HepG2 (cell line): ENCODE data around the gene NEK6. TPM values are rescaled to one million over a fixed set of nuclear protein-coding genes. Genes with fewer than 3 reads are reported as not detected.

Experiments
- ATAC-seq: fragments of 200-7000 bp; cut with Tn5 transposase; 3 replicates; pipeline ENCODE4 v1.9.1; 2020; ENCODE audit warnings: mild to moderate bottlenecking, moderate library complexity
- BruUV-seq: library from RNA; stranded (reverse); fragments of 400-500 nt; replicated peaks from 2 replicates; lab custom pipeline; 2021; lab: Mats Ljungman, UMichigan
- CTCF ChIA-PET: fragments of 300-600 bp; formaldehyde crosslinking; extraction: SDS; loops from one replicate; lab custom pipeline; 2021; ENCODE audit warnings: low total read pairs, inconsistent platforms, low intra/inter-chr PET ratio; lab: Yijun Ruan, JAX
- POLR2A ChIA-PET: fragments of 350-600 bp; sonication (Branson Sonifier 250); formaldehyde crosslinking; loops from one replicate; lab custom pipeline; 2020; ENCODE audit warnings: antibody characterized with exemption, inconsistent platforms; lab: Yijun Ruan, JAX
- DNase-seq: peaks from one replicate; pipeline ENCODE4 v3.0.0-alpha.2; 2015; ENCODE audit warnings: low spot score
- FAIRE-seq: peaks from 3 replicates; lab custom pipeline; 2011; peaks lifted over from hg19 to GRCh38; lab: Jason Lieb, UNC
- H2AFZ ChIP-seq: one replicate; pipeline ENCODE4 v1.6.1; 2011; ENCODE audit warnings: low read length, inconsistent platforms
- H3K27ac ChIP-seq: fragments of 300-600 bp; 3 replicates; pipeline ENCODE4 v1.8.0; 2011; ENCODE audit warnings: mixed run types, mild to moderate bottlenecking, mixed read lengths, low read length, inconsistent platforms; ENCODE audit not compliant: insufficient read depth; ENCODE audit errors: extremely low read length
- H3K27me3 ChIP-seq, 2 experiments: fragments of 200-600 bp in 1 of 2; 2 replicates in 1 of 2; 3 replicates in 1 of 2; pipeline versions ENCODE4 v1.6.0 to v1.8.0; 2011; ENCODE audit warnings: low read length in 2 of 2, mild to moderate bottlenecking in 2 of 2, moderate library complexity in 2 of 2, inconsistent platforms in 1 of 2; ENCODE audit not compliant: insufficient read depth in 2 of 2, control insufficient read depth in 1 of 2
- H3K36me3 ChIP-seq, 2 experiments: fragments of 200-600 bp in 1 of 2; replicated peaks in 1 of 2; 2 replicates in 1 of 2; 3 replicates in 1 of 2; pipeline versions ENCODE4 v1.5.1 to v1.8.0; 2011; ENCODE audit warnings: low read length in 2 of 2, inconsistent platforms in 1 of 2; ENCODE audit not compliant: insufficient read depth in 2 of 2, control insufficient read depth in 1 of 2
- H3K4me1 ChIP-seq: 2 replicates; pipeline ENCODE4 v1.5.1; 2012; ENCODE audit warnings: low read length, inconsistent platforms; ENCODE audit not compliant: insufficient read depth
- H3K4me2 ChIP-seq: 2 replicates; pipeline ENCODE4 v1.6.0; 2011; ENCODE audit warnings: low read depth, low read length, inconsistent platforms
- H3K4me3 ChIP-seq, 3 experiments: fragments of 200-600 bp in 1 of 3; sonication (generic), shearing (Covaris generic) in 1 of 3; replicated peaks in 1 of 3; 2 replicates each; pipeline ENCODE4 v1.5.1; 2011 to 2016; ENCODE audit warnings: low read length in 3 of 3, inconsistent platforms in 2 of 3, low read depth in 2 of 3, mild to moderate bottlenecking in 2 of 3, control low read depth in 1 of 3, mixed read lengths in 1 of 3; ENCODE audit not compliant: insufficient read depth in 1 of 3
- H3K79me2 ChIP-seq: one replicate; pipeline ENCODE4 v1.6.1; 2011; ENCODE audit warnings: low read length, inconsistent platforms; ENCODE audit not compliant: insufficient read depth
- H3K9ac ChIP-seq: 2 replicates; pipeline ENCODE4 v1.6.0; 2011; ENCODE audit warnings: mild to moderate bottlenecking, low read depth, low read length, inconsistent platforms; ENCODE audit not compliant: insufficient read depth
- H3K9me3 ChIP-seq: 2 replicates; pipeline ENCODE4 v1.5.1; 2012; ENCODE audit warnings: mild to moderate bottlenecking, low read length
- H4K20me1 ChIP-seq: 2 replicates; pipeline ENCODE4 v1.6.0; 2011; ENCODE audit warnings: inconsistent platforms, mild to moderate bottlenecking, low read length, moderate library complexity; ENCODE audit not compliant: insufficient read depth
- AHR ChIP-seq: IDR thresholded peaks from 2 replicates; pipeline ENCODE4 v1.6.1; 2018; ENCODE audit warnings: missing genetic modification reagents, missing compliant biosample characterization
- NCOA1 ChIP-seq: sonication (generic); formaldehyde crosslinking; IDR thresholded peaks from 2 replicates; pipeline ENCODE4 v1.9.0; 2021; ENCODE audit warnings: missing genetic modification reagents
- SYNCRIP ChIP-seq: fragments of 200-400 bp; formaldehyde crosslinking; IDR thresholded peaks from 2 replicates; pipeline ENCODE4 v1.6.1; 2018; ENCODE audit warnings: mild to moderate bottlenecking, low read depth, low read length; ENCODE audit not compliant: insufficient read depth
- ZBTB7B ChIP-seq: sonication (generic); formaldehyde crosslinking; IDR thresholded peaks from 2 replicates; pipeline ENCODE4 v1.4.0; 2020; ENCODE audit warnings: missing genetic modification reagents
- ZNF180 ChIP-seq: sonication (generic); formaldehyde crosslinking; IDR thresholded peaks from 2 replicates; pipeline ENCODE4 v1.4.0; 2020; ENCODE audit warnings: low read depth, missing genetic modification reagents, borderline replicate concordance
- ZNF496 ChIP-seq: sonication (generic); formaldehyde crosslinking; IDR thresholded peaks from 2 replicates; pipeline ENCODE4 v1.8.1; 2023; ENCODE audit warnings: mild to moderate bottlenecking, moderate library complexity, missing genetic modification reagents; ENCODE audit not compliant: insufficient replicate concordance
- ZNF556 ChIP-seq: sonication (generic); formaldehyde crosslinking; IDR thresholded peaks from 2 replicates; pipeline ENCODE4 v1.4.0; 2020; ENCODE audit warnings: mild to moderate bottlenecking, missing genetic modification reagents, borderline replicate concordance
- ZNF83 ChIP-seq: sonication (generic); formaldehyde crosslinking; IDR thresholded peaks from 2 replicates; pipeline ENCODE4 v1.4.0; 2020; ENCODE audit warnings: missing genetic modification reagents, mild to moderate bottlenecking, borderline replicate concordance
- ZSCAN30 ChIP-seq: sonication (generic); formaldehyde crosslinking; IDR thresholded peaks from 2 replicates; pipeline ENCODE4 v1.5.0; 2020; ENCODE audit warnings: mild to moderate bottlenecking, missing genetic modification reagents
- WGBS: methylation state at CpG from one replicate; pipeline ENCODE4 v1.1.6; 2017; ENCODE audit warnings: low lambda C conversion rate; 5-methylcytosine and 5-hydroxymethylcytosine counted together
- in situ Hi-C: cut with HindIII; loops from 2 replicates; pipeline ENCODE4 v1.10.0; 2017; ENCODE audit warnings: low pct_unique_long_range_greater_than_20kb; ENCODE audit not compliant: extremely low pct_ligation_motif_present
- intact Hi-C: fragments of 100-400 bp; cut with micrococcal nuclease; formaldehyde crosslinking; loops from one replicate; pipeline ENCODE4 v1.10.0; 2022; ENCODE audit not compliant: unreplicated experiment
- polyA plus RNA-seq, 8 experiments: library from polyadenylated mRNA; depleted of rRNA in 3 of 8; stranded (reverse) in 7 of 8; unstranded in 1 of 8; fragments of >200 nt; fragmentation: Illumina TruSeq in 4 of 8; extraction: Trizol in 4 of 8; gene quantifications; 2 replicates each; pipeline versions ENCODE4 v1.2.1 to v1.2.3, GENCODE V29; 2011 to 2016; ENCODE audit warnings: low read depth in 4 of 8, missing spikeins in 1 of 8, mixed read lengths in 1 of 8; ENCODE audit not compliant: insufficient read depth in 1 of 8
- total RNA-seq, 5 experiments: library from RNA; depleted of rRNA; stranded (reverse); fragments of >200 nt; fragmentation: Illumina TruSeq; extraction: Trizol; gene quantifications; 2 replicates each; pipeline ENCODE4 v1.2.3, GENCODE V29; 2016; ENCODE audit warnings: low read depth in 1 of 5
- TF ChIP-seq, protein P1 (sequence below): IDR thresholded peaks from 2 replicates; pipeline ENCODE4 v1.6.1; 2016; ENCODE audit warnings: low read depth
- TF ChIP-seq, protein P2 (sequence below): sonication (generic); formaldehyde crosslinking; IDR thresholded peaks from 2 replicates; pipeline ENCODE4 v1.8.0; 2022; ENCODE audit warnings: mild to moderate bottlenecking, missing genetic modification reagents, moderate library complexity
- TF ChIP-seq, protein P3 (sequence below): IDR thresholded peaks from 2 replicates; pipeline ENCODE4 v1.6.1; 2016; ENCODE audit warnings: low read depth, control low read depth
- TF ChIP-seq, protein P4 (sequence below): sonication (generic); formaldehyde crosslinking; IDR thresholded peaks from 2 replicates; pipeline ENCODE4 v1.5.0; 2020; ENCODE audit warnings: mild to moderate bottlenecking, missing genetic modification reagents
- TF ChIP-seq, protein P5 (sequence below): sonication (generic); formaldehyde crosslinking; IDR thresholded peaks from 2 replicates; pipeline ENCODE4 v1.4.0; 2020; ENCODE audit warnings: missing genetic modification reagents

The NEK6 gene
- total and polyA plus RNA-seq, 2 of the 13 experiments (the other 11 are each of a cell fraction or from before 2014, with no cell fraction given): 30.4 to 119 TPM

DNA sequence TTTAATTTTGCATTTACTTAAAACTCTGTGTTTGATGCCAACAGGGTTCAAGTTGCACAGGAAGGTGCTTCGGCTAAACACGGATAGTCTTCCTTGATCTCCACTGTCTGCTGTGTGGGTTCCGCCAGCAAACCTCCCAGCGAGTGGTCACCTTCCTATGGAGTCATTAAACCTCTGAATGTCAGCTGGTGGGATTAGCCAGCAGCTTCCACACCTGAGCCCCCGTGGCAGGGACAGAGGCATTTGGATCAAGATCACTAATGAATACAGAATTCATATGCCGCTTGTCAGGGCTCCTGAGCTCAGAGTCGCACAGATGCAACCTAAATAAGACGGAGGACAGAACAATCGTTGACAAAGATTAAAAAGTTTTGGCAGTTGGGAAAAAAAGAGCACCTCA lies 118.0 kb downstream of the NEK6 start:
- in situ Hi-C loops (no loop called here), intact Hi-C loops (no loop called here)
- peaks cover 3% of the 10 kb centered on the region; the same call in 1 of the 2 replicates for H4K20me1 ChIP-seq
- H3K79me2 ChIP-seq: peaks cover 65% of the 10 kb centered on the region
- no peaks in the 10 kb centered on the region for H3K9me3 ChIP-seq
- H3K9ac ChIP-seq: no peak overlapping the region
- H2AFZ ChIP-seq: no peak overlapping the region
- H3K36me3 ChIP-seq: peaks cover 6 to 33% of the 10 kb centered on the region in 2 experiments
- no peak for ATAC-seq
- no peak overlapping the region for H3K4me2 ChIP-seq
- TF ChIP-seq AHR (CRISPR knock-in tag) (no peak), ZSCAN30 (CRISPR knock-in tag) (no peak), ZNF556 (CRISPR knock-in tag) (no peak), ZNF496 (no peak), ZNF180 (CRISPR knock-in tag) (no peak), NCOA1 (CRISPR knock-in tag) (no peak), ZBTB7B (CRISPR knock-in tag) (no peak), SYNCRIP (no peak), ZNF83 (CRISPR knock-in tag) (no peak)
- TF ChIP-seq, protein P1, sequence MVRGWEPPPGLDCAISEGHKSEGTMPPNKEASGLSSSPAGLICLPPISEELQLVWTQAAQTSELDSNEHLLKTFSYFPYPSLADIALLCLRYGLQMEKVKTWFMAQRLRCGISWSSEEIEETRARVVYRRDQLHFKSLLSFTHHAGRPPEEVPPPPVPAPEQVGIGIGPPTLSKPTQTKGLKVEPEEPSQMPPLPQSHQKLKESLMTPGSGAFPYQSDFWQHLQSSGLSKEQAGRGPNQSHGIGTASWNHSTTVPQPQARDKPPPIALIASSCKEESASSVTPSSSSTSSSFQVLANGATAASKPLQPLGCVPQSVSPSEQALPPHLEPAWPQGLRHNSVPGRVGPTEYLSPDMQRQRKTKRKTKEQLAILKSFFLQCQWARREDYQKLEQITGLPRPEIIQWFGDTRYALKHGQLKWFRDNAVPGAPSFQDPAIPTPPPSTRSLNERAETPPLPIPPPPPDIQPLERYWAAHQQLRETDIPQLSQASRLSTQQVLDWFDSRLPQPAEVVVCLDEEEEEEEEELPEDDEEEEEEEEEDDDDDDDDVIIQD (CRISPR knock-in tag): no peak
- TF ChIP-seq, protein P2, sequence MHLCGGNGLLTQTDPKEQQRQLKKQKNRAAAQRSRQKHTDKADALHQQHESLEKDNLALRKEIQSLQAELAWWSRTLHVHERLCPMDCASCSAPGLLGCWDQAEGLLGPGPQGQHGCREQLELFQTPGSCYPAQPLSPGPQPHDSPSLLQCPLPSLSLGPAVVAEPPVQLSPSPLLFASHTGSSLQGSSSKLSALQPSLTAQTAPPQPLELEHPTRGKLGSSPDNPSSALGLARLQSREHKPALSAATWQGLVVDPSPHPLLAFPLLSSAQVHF (CRISPR knock-in tag): no peak
- TF ChIP-seq, protein P3, sequence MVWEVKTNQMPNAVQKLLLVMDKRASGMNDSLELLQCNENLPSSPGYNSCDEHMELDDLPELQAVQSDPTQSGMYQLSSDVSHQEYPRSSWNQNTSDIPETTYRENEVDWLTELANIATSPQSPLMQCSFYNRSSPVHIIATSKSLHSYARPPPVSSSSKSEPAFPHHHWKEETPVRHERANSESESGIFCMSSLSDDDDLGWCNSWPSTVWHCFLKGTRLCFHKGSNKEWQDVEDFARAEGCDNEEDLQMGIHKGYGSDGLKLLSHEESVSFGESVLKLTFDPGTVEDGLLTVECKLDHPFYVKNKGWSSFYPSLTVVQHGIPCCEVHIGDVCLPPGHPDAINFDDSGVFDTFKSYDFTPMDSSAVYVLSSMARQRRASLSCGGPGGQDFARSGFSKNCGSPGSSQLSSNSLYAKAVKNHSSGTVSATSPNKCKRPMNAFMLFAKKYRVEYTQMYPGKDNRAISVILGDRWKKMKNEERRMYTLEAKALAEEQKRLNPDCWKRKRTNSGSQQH (CRISPR knock-in tag): no peak
- TF ChIP-seq, protein P4, sequence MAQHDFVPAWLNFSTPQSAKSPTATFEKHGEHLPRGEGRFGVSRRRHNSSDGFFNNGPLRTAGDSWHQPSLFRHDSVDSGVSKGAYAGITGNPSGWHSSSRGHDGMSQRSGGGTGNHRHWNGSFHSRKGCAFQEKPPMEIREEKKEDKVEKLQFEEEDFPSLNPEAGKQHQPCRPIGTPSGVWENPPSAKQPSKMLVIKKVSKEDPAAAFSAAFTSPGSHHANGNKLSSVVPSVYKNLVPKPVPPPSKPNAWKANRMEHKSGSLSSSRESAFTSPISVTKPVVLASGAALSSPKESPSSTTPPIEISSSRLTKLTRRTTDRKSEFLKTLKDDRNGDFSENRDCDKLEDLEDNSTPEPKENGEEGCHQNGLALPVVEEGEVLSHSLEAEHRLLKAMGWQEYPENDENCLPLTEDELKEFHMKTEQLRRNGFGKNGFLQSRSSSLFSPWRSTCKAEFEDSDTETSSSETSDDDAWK (CRISPR knock-in tag): no peak
- TF ChIP-seq, protein P5, sequence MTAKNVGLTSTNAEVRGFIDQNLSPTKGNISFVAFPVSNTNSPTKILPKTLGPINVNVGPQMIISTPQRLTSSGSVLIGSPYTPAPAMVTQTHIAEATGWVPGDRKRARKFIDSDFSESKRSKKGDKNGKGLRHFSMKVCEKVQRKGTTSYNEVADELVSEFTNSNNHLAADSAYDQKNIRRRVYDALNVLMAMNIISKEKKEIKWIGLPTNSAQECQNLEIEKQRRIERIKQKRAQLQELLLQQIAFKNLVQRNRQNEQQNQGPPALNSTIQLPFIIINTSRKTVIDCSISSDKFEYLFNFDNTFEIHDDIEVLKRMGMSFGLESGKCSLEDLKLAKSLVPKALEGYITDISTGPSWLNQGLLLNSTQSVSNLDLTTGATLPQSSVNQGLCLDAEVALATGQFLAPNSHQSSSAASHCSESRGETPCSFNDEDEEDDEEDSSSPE (CRISPR knock-in tag): no peak
- no peak overlapping the region for H3K4me3 ChIP-seq
- FAIRE-seq: no peak
- H3K4me1 ChIP-seq: peaks cover 37% of the 10 kb centered on the region
- H3K27me3 ChIP-seq: no peaks in the 10 kb centered on the region
- BruUV-seq: no TSS peak
- DNase-seq: no peak
- ChIA-PET CTCF (no interaction called here), POLR2A (no interaction called here)
- WGBS: 96% methylated on average over 9 of the region's 9 CpGs
- no peak overlapping the region for H3K27ac ChIP-seq
